ENCODE data around the gene COQ10B.

DNA sequence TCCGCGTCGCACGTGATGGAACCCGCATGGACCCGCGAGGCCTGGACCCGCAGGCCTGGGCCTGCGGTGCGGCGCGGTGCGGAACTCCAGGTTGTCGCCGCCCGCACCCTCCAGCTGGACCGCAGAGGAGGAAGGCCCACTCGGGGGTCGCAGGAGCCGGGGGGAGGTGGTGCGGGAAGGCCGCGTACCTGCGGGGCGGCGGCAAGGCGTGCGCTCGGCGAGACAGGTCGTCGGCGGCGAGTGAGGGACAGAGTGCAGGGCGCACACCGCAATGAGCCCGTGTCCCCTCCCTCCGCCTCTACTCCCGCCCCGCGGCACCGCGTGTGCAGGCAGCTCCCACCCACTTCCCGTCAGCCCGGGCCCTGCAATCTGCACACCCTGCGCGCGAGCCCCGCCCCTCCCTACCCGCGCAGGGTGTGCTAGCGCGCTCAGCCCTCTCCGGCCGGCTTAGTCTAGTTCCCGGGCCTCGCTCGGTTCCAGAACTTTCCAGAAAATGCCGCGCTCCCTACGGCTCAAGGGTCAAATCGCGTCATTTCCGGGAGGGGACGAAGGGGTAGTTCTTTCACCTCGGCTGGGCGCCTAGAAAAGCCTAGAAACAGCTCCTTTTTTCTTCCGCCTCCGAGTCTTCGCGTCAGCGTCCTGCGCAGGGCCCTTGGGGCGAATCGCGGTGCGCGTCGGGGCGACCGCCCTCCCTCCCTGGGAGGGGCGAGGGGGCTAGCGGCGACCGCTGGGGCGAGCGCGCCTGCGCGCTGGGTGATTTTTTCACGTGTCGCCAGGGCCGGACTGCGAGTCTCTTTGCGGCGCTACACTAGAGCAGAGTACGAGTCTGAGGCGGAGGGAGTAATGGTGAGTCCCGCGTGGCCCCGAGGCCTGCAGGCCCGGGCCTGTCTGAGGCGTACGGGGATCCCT, 46.5 kb downstream of the COQ10B start, which contains the start of the genes HSPD1 and HSPE1:
- no peak for TF ChIP-seq CTCF (IDR thresholded peaks at IDR 0.05; ENCODE audit: low read depth, low read length, missing input control)
- TF ChIP-seq TAF1 (conservative IDR thresholded peaks at IDR 0.05), result peak; percentile 90
